Prostate gland (tissue), 2 donors: ENCODE measurements around the gene MAP4K3.

Experiments
- POLR2A ChIP-seq: fragments of 450-650 bp; IDR thresholded peaks from one replicate; pipeline ENCODE4 v1.6.1; 2016; ENCODE audit warnings: antibody characterized with exemption, mild to moderate bottlenecking
- POLR2AphosphoS5 ChIP-seq: sonication (generic); formaldehyde crosslinking; IDR thresholded peaks from one replicate; pipeline ENCODE4 v1.6.1; 2017; ENCODE audit warnings: antibody characterized with exemption
- TF ChIP-seq, protein P1 (sequence below), 4 experiments: fragments of 200-600 bp in 2 of 4; fragments of 450-650 bp in 2 of 4; sonication (generic) in 2 of 4; IDR thresholded peaks; 1 replicate in 3 of 4; 2 replicates in 1 of 4; pipeline ENCODE4 v1.5.1; 2016 to 2019; ENCODE audit warnings: antibody characterized with exemption in 4 of 4, mild to moderate bottlenecking in 2 of 4, moderate library complexity in 2 of 4

DNA sequence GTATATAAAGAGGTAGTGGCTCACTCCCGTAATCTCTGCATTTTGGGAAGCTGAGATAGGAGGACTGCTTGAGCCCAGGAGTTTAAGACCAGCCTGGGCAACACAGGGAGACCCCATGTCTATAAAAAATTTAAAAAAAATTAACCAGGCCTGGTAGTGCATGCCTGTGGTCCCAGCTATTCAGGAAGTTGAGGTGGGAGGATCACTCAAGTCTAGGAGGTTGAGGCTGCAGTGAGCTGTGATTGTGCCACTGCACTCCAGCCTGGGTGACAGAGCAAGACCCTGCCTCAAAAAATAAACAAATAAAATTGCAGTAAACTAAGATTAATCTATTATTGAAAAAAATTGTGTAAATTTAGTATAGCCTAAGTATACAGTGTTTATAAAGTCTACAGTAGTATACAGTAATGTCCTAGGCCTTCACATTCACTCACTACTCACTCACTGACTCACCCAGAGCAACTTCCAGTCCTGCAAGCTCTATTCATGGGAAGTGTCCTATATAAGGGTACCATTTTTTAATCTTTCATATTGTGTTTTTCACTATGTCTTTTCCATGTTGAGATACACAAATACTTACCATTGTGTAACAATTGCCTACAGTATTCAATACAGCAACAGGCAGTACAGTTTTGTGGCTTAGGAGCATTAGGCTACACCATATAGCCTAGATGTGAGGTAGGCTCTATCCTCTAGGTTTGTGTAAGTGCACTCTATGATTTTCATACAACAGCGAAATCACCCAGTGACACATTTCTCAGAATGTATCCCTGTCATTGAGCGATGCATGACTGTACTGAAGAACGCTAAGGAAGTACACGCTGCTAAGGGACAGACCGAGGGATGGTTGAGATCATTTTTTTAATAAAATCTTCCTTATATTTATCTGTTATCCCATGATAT, 10.4 kb upstream of the MAP4K3 start:
- TF ChIP-seq, protein P1, sequence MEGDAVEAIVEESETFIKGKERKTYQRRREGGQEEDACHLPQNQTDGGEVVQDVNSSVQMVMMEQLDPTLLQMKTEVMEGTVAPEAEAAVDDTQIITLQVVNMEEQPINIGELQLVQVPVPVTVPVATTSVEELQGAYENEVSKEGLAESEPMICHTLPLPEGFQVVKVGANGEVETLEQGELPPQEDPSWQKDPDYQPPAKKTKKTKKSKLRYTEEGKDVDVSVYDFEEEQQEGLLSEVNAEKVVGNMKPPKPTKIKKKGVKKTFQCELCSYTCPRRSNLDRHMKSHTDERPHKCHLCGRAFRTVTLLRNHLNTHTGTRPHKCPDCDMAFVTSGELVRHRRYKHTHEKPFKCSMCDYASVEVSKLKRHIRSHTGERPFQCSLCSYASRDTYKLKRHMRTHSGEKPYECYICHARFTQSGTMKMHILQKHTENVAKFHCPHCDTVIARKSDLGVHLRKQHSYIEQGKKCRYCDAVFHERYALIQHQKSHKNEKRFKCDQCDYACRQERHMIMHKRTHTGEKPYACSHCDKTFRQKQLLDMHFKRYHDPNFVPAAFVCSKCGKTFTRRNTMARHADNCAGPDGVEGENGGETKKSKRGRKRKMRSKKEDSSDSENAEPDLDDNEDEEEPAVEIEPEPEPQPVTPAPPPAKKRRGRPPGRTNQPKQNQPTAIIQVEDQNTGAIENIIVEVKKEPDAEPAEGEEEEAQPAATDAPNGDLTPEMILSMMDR (IDR thresholded peaks at IDR 0.05), result no peak
- TF ChIP-seq POLR2AphosphoS5 (no peak), POLR2A (no peak)
